Psoas muscle (tissue), 8 donors: ENCODE results near the gene COL4A6. TPM values are rescaled to one million over a fixed set of nuclear protein-coding genes. Genes with fewer than 3 reads are reported as not detected.

ENCODE experiments used
- ATAC-seq, 4 donors: fragments of 200-7000 bp; cut with Tn5 transposase; one replicate each; pipeline ENCODE4 v1.9.1; 2020; ENCODE audit warnings: moderate library complexity in 3 of 4, mild to moderate bottlenecking in 2 of 4
- DNase-seq, 2 donors: peaks; one replicate each; pipeline ENCODE4 v3.0.0-alpha.2; 2020
- H3K27ac ChIP-seq: fragments of 200-600 bp; one replicate; pipeline ENCODE4 v1.8.0; 2022
- H3K27me3 ChIP-seq, 3 donors: fragments of 200-600 bp in 1 of 3; one replicate each; pipeline versions ENCODE4 v1.6.1 to v1.8.0; 2013 to 2022; ENCODE audit warnings: low read length in 2 of 3, mild to moderate bottlenecking in 2 of 3, moderate library complexity in 1 of 3; ENCODE audit not compliant: insufficient read depth in 3 of 3
- H3K36me3 ChIP-seq, 2 donors: fragments of 200-600 bp in 1 of 2; one replicate each; pipeline versions ENCODE4 v1.6.1 to v1.8.0; 2013 to 2022; ENCODE audit warnings: low read depth in 1 of 2, mild to moderate bottlenecking in 1 of 2, moderate library complexity in 1 of 2; ENCODE audit not compliant: insufficient read depth in 1 of 2
- H3K4me1 ChIP-seq: fragments of 200-600 bp; one replicate; pipeline ENCODE4 v1.8.0; 2022
- H3K4me3 ChIP-seq: fragments of 200-600 bp; one replicate; pipeline ENCODE4 v1.8.0; 2022; ENCODE audit warnings: mild to moderate bottlenecking
- H3K9me3 ChIP-seq: fragments of 200-600 bp; one replicate; pipeline ENCODE4 v1.8.0; 2022
- WGBS, 3 donors: extraction: QIAGEN DNeasy Blood & Tissue Kit; methylation state at CpG; one replicate each; pipeline versions ENCODE4 v1.1.6 to v1.1.7; 2013; 5-methylcytosine and 5-hydroxymethylcytosine counted together
- intact Hi-C, 2 donors: fragments of 100-400 bp; cut with DNase I; formaldehyde crosslinking; loops; one replicate each; pipeline versions ENCODE4 v1.11.0 to v1.14.2; 2022
- polyA plus RNA-seq, 3 donors: library from polyadenylated mRNA; stranded (reverse); fragments of 200-250 nt; gene quantifications; one replicate each; pipeline ENCODE4 v1.2.3, GENCODE V29; 2013
- total RNA-seq, 4 donors: library from RNA; stranded (reverse); fragmentation: NEBNext Ultra II Directional in 2 of 4; extraction: Animal tissue kit (Norgen Biotek cat#: 25700) in 2 of 4; gene quantifications; one replicate each; pipeline versions ENCODE4 v1.2.1 to v1.2.4, GENCODE V29; 2021 to 2023
- TF ChIP-seq, protein P1 (sequence below): fragments of 200-600 bp; IDR thresholded peaks from one replicate; pipeline ENCODE4 v1.8.0; 2022; ENCODE audit warnings: antibody characterized with exemption
- donor health status: healthy with polysubstance abuse.
- donor health status: DM: no; HTN: no; CAD: no; lungs with moderate emphysema.
- donor health status: Bipolar disorder and iron deficiency.
- donor health status: healthy.
- donor health status: DM: yes; HTN: yes; CAD: no.
- donor health status: DM: no; HTN: no; CAD: no.
- donor health status: DM: no; HTN: no; CAD: no.
- donor health status: DM: yes; HTN: yes; CAD: no.

The COL4A6 gene
- total and polyA plus RNA-seq, 7 donors = 0.17 to 3.6 (median 0.68) TPM

DNA sequence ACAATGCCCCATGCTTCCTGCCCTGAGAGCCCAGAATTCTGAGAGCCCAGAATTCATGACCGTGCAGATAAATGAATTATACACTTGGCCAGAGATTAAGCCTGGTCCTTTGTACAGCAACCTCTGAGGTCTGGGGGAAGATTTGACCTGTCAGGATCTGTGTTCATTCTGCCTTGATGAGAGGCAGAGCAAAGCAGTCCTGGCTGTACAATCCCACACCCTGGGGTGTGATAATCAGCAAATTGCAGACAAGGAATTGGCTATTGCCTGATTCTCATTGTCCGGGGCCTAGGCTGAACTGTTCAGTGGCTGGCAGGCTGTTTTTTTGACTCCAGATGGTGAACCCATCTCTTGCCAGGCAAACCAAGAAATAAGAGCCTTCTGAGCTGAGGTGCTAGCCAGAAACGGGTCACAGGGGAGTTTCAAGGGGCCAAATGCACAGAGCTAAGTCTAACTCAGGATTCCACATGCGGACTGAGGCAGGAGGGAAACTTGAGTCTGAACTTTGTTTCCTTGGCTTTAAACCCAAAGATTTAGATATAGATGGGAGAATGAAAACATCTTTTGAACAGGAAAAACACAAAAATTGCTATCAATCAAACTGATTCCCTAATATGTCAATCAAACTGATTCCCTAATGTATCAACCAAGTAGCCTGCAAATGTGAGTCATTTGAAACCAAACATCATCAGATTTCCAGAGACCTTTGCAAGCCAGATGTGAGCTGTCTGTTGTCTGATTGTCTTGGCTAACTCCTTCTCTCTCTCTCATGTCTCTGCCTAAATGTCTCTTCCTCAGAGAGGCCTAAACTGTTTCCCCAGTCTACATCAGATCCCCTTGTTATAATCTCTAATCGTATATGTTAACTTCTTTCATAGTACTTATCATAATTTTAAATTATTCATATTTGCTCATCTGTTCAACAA is 187.3 kb downstream of the COL4A6 start:
- Histone ChIP-seq H3K27me3 (peaks cover 0 to 9% (median 0%) of the 10 kb centered on the region in 3 donors), H3K4me1 (no peaks in the 10 kb centered on the region), H3K9me3 (peaks cover 5% of the 10 kb centered on the region), H3K27ac (no peak overlapping the region), H3K36me3 (no peaks in the 10 kb centered on the region), H3K4me3 (no peak overlapping the region)
- ATAC-seq (no peak), DNase-seq (no peak)
- TF ChIP-seq, protein P1, sequence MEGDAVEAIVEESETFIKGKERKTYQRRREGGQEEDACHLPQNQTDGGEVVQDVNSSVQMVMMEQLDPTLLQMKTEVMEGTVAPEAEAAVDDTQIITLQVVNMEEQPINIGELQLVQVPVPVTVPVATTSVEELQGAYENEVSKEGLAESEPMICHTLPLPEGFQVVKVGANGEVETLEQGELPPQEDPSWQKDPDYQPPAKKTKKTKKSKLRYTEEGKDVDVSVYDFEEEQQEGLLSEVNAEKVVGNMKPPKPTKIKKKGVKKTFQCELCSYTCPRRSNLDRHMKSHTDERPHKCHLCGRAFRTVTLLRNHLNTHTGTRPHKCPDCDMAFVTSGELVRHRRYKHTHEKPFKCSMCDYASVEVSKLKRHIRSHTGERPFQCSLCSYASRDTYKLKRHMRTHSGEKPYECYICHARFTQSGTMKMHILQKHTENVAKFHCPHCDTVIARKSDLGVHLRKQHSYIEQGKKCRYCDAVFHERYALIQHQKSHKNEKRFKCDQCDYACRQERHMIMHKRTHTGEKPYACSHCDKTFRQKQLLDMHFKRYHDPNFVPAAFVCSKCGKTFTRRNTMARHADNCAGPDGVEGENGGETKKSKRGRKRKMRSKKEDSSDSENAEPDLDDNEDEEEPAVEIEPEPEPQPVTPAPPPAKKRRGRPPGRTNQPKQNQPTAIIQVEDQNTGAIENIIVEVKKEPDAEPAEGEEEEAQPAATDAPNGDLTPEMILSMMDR = no peak
- WGBS, 3 donors = 35 to 61% (median 45%) methylated on average over 5 of the region's 5 CpGs
- intact Hi-C loops = no loop called here

DNA sequence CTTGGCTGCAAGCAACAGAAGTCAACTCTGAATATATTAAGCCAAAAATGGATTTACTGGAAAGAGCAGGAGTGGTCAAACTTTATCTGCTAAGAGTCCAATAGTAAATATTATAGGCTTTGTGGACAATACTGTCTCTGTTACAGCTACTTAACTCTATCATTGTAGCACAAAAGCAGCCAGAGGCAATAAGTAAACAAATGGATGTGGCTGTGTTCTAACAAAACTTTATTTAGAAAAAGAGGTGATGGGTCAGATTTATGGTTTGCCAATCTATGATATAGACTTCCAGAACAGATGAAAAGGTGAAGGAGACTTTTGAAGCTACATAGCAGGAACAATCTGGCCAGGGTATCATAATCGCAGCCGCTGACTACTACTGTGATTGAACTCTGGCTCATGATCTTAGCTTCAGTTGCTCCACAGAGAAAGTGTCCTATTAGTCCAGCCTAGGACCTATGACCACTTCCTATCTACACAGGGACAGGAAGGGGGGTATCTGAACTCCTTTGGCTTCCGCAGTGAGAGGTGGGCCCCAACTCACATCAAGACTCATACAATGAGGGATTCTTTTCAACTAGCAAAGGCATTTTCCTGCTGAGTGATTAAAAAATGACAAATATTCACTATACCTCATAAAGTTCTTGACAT is 191.8 kb downstream of the COL4A6 start:
- no peak for ATAC-seq
- TF ChIP-seq, protein P1 = no peak
- WGBS, 3 donors = 95 to 100% (median 98%) methylated on average over 3 of the region's 3 CpGs

DNA sequence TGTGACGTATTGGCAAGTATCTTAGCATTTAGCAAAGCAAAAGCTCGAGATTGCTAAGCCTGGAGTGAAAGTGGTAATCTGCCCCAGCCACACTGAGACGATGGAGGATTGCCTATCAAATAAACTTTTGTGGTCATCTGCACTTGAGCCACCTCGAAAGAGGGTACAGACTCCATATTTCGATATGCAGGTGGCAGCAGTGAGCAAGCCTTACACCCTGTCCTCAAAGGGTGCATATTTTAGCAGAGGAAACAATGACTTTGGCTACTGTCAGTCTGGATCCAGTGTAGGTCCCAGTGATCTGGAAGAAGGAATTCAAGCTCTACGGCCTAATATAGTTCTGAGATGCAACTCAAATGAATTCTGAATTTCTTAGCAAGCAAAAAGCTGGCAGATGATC is 192.8 kb downstream of the COL4A6 start:
- WGBS, 3 donors = 49 to 87% (median 83%) methylated on average over 6 of the region's 6 CpGs
- Histone ChIP-seq H3K27ac (no peak overlapping the region), H3K4me3 (no peak overlapping the region), H3K4me1 (no peaks in the 10 kb centered on the region), H3K27me3 (peaks cover 0 to 11% (median 0%) of the 10 kb centered on the region in 3 donors), H3K9me3 (no peaks in the 10 kb centered on the region), H3K36me3 (no peaks in the 10 kb centered on the region)
- DNase-seq (no peak), ATAC-seq (no peak)
- TF ChIP-seq, protein P1 = no peak
- intact Hi-C loops = no loop called here

More for the DNA sequence above, 191.8 kb downstream of the COL4A6 start:
- peaks cover 0 to 11% (median 0%) of the 10 kb centered on the region in 3 donors for H3K27me3 ChIP-seq
- H3K27ac ChIP-seq = no peak overlapping the region
- DNase-seq = no peak
- H3K4me3 ChIP-seq = no peak overlapping the region
- intact Hi-C loops = no loop called here
- H3K4me1 ChIP-seq = no peaks in the 10 kb centered on the region
- H3K36me3 ChIP-seq = no peaks in the 10 kb centered on the region
- no peaks in the 10 kb centered on the region for H3K9me3 ChIP-seq

DNA sequence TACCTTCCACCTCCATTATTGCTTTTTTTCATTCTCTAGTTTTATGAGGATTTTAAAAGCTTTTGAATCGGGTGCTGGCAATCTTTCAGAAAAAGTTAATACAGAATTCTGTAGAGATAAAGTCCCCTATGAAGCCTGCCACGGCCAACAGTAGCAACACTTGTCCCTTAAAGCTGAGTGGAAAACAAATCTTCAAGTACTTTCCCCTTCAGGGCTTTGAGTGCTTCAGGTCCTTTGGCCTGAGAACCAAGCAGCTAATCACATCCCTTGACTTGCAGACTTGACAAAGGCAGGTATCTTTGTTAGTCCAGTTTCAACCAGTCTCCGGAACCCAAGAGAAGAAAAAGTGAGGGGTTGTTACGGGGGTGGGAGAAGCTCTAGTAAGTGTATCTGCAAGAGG is 202.2 kb downstream of the COL4A6 start:
- no peaks in the 10 kb centered on the region for H3K4me1 ChIP-seq
- DNase-seq = no peak
- H3K9me3 ChIP-seq = no peaks in the 10 kb centered on the region
- no peak for ATAC-seq
- TF ChIP-seq, protein P1 = no peak
- H3K27ac ChIP-seq = no peak overlapping the region
- intact Hi-C loops = no loop called here
- no peak overlapping the region for H3K4me3 ChIP-seq
- no peaks in the 10 kb centered on the region for H3K36me3 ChIP-seq
- H3K27me3 ChIP-seq = peaks cover 0 to 22% (median 0%) of the 10 kb centered on the region in 3 donors
- 65 to 78% (median 78%) methylated on average over 4 of the region's 4 CpGs for WGBS, 3 donors
